GM12892 (cell line): ENCODE data around the gene RPF1. TPM values are rescaled to one million over a fixed set of nuclear protein-coding genes. Genes with fewer than 3 reads are reported as not detected.
A peak's percentile ranks its signal among the peaks of the same experiment; 100 is the strongest.
"Not testable (repeated sequence)": the region's sequence is repeated elsewhere in the genome, so short reads cannot be mapped to it uniquely, and the experiment has no call there.

Source experiments
- DNase-seq: peaks from one replicate; pipeline ENCODE4 v3.0.0; 2011; ENCODE audit not compliant: insufficient read length
- FAIRE-seq: peaks from 2 replicates; lab custom pipeline; 2011; peaks lifted over from hg19 to GRCh38; lab: Jason Lieb, UNC
- POLR2A ChIP-seq: IDR thresholded peaks from 2 replicates; pipeline ENCODE4 v1.6.1; 2011; ENCODE audit warnings: low read depth, low read length, control low read depth
- POLR2AphosphoS5 ChIP-seq: IDR thresholded peaks from 2 replicates; pipeline ENCODE4 v1.6.1; 2011; ENCODE audit warnings: low read depth, low read length, control low read depth
- TAF1 ChIP-seq: IDR thresholded peaks from 2 replicates; pipeline ENCODE4 v1.6.1; 2011; ENCODE audit warnings: low read depth, mild to moderate bottlenecking, control low read depth, low read length, borderline replicate concordance
- polyA plus RNA-seq: library from polyadenylated mRNA; unstranded; fragments of >200 nt; gene quantifications from one replicate; pipeline ENCODE4 v1.2.1, GENCODE V29; 2012; ENCODE audit warnings: missing spikeins, inconsistent platforms; ENCODE audit not compliant: missing spikeins

RPF1 gene
- polyA plus RNA-seq = 45.4 TPM

GRCh38 chr1:84478876-84479868 is at the start of gene RPF1:
Gene RPF1, plus strand, starts transcription at chr1:84479266. Its CDS starts 16 bp downstream, at chr1:84479282.
- TF ChIP-seq POLR2AphosphoS5 = peak; percentile 85
- peak; percentile 69; the same call in 1 of the 2 replicates for TF ChIP-seq TAF1
- TF ChIP-seq POLR2A = peak; percentile 89
- FAIRE-seq (peak; percentile 96), DNase-seq (peak; percentile 27)

DNA sequence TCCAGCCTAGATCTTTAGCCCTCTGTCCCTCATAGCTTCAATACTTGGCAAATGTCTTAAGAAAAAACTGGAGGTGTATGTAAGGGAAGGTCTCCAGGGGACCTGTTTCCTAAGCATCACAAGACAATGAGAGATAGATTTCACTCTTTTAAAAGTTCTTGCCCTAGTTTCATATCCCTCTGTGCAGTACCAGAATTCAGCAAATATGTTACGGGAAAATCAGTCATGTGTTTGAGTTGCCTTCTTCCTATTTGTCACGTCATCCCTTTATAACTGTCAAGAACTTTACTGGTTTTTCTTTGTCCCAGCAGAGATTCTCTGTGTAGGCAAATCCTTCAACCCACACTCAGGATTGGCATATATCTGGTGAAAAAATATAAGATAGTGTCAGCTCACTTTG is 48.5 kb upstream of the RPF1 start:
- DNase-seq = no peak
- no peak for TF ChIP-seq TAF1
- TF ChIP-seq POLR2AphosphoS5 = no peak
- TF ChIP-seq POLR2A = no peak
- FAIRE-seq = no peak

DNA sequence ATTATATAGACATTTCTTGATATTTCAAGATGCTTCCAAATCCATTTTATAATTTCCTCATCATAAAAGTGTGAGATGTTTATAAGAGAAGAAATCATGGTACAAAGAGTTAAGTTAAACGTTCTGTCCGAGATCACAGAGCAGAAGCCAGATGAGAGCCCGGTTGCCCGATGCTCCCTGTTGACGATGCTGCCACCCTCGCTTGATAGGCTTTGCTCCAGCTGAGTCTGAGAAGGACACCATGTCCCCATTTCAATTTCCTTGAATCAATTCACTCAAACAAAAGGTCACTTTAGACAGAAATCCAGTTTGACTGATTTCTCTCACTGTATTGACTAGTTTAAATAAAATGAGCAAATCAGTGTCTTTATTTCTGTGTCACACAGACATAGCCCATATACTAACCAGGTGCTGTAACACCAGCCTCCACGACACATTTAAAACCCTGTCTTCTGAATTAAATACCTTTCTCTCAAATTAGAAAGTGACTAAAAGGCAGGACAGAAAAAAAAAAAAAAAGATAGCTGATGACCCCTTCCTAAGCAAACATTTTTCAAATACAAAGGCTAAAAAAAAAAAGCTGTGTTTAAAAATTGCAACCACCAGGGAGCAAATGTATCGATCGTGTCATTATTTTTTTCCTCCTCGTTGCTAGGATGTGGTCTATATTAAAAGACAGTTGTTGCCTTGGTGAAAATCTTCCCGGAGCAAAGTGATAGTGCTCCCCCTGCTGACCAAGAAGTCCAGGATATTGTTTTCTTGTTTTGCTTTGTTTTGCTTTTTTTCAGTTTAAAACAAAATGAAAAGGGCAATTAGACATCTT is 45.6 kb upstream of the RPF1 start:
- FAIRE-seq (peak; percentile 86), DNase-seq (no peak)
- TF ChIP-seq POLR2AphosphoS5 (no peak), TAF1 (no peak), POLR2A (no peak)

- FAIRE-seq (no peak), DNase-seq (no peak)
- no peak for TF ChIP-seq POLR2AphosphoS5
- TF ChIP-seq TAF1 = no peak
- no peak for TF ChIP-seq POLR2A
These were observed 44.8 kb upstream of the RPF1 start for GRCh38 chr1:84434081-84434769.

- TF ChIP-seq TAF1 (no peak), POLR2AphosphoS5 (no peak), POLR2A (no peak)
- peak; percentile 40 for FAIRE-seq
- no peak for DNase-seq
These were observed 44.1 kb upstream of the RPF1 start for GRCh38 chr1:84434801-84435549.

DNA sequence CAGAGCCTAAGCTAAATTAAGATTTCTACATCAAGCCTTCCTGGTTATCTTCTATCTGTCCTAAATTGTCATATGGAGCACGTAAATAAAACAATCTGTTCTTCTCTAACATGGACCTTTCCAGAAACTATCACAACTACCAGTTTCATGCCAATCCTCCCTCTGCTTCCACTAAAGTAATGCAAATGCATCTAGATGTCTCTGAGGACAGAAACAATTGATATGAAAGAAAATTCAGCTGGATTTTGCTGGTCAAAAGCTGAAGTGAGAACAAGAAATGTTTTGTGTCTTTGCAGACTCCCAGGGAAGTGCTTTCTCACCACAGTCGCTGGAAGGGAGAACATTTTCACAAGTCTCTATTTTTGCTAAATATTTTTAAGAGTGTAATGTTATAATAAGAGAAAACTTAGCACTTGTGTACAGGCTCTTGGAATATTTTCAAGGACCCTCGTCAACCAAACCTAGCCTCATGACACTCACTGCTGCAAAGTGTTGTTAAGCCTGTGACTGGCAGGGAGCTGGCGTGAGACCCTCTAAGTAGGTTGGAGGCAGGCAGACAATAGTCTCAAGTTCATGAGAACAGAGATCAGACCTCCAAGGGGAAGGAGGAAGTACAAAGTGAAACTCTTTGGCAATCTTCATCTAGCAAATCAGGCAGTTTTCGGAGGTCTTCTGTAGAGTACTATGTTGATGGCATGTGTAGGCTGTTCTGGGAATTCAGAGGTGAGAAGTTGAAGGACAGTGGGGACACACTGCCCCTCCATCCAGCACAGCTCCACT is 42.0 kb upstream of the RPF1 start:
- TF ChIP-seq TAF1 = no peak
- no peak for TF ChIP-seq POLR2A
- TF ChIP-seq POLR2AphosphoS5 = no peak
- DNase-seq (no peak), FAIRE-seq (no peak)

DNA sequence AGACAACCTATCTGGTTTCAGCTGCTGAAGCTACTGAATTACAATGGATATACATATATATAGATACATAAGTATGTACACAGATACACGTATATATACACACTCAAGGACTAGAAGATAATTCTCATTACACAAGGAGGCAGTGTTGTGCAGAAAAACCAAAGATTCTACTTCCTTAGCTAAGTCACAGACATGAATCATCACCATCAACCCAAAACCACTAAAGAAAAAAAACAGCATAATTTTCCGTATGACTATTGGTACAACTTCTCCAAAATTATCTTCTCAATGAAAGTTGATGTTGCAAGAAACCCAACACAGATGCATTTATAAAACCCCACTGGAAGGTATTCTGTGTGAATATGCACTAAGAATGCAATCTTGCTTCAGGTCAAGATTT is 36.8 kb upstream of the RPF1 start:
- TF ChIP-seq TAF1 (no peak), POLR2A (no peak), POLR2AphosphoS5 (no peak)
- DNase-seq (peak; percentile 10), FAIRE-seq (peak; percentile 80)

- FAIRE-seq, DNase-seq: not testable (repeated sequence)
These were observed 36.1 kb upstream of the RPF1 start for GRCh38 chr1:84442747-84443646.

- FAIRE-seq = not testable (repeated sequence)
These were observed 30.4 kb upstream of the RPF1 start for GRCh38 chr1:84448704-84449103.

More at GRCh38 chr1:84448704-84449103, 30.4 kb upstream of the RPF1 start:
- DNase-seq = not testable (repeated sequence)
